Transverse colon (tissue), 4 donors: ENCODE results near the gene KIAA1586. TPM values are rescaled to one million over a fixed set of nuclear protein-coding genes. Genes with fewer than 3 reads are reported as not detected.
"Not testable (repeated sequence)": the region's sequence is repeated elsewhere in the genome, so short reads cannot be mapped to it uniquely, and the experiment has no call there.

ENCODE experiments used
- DNase-seq: peaks from one replicate; pipeline ENCODE4 v3.0.0-alpha.2; 2019
- H3K27ac ChIP-seq, 4 donors: fragments of 200-600 bp; sonication (generic); 2 replicates each; pipeline ENCODE4 v1.5.1; 2016 to 2018; ENCODE audit warnings: inconsistent platforms in 4 of 4
- H3K27me3 ChIP-seq: fragments of 200-600 bp; sonication (generic); 2 replicates; pipeline ENCODE4 v1.5.1; 2017; ENCODE audit warnings: inconsistent platforms
- H3K36me3 ChIP-seq, 4 donors: fragments of 200-600 bp; sonication (generic); 2 replicates each; pipeline ENCODE4 v1.5.1; 2017 to 2019; ENCODE audit warnings: inconsistent platforms in 4 of 4
- H3K4me1 ChIP-seq, 4 donors: fragments of 200-600 bp; sonication (generic); 2 replicates each; pipeline ENCODE4 v1.5.1; 2017 to 2020; ENCODE audit warnings: inconsistent platforms in 4 of 4
- H3K4me3 ChIP-seq, 4 donors: fragments of 200-600 bp; sonication (generic); 1 replicate in 1 of 4; 2 replicates in 3 of 4; pipeline versions ENCODE4 v1.5.1 to v1.6.1; 2017 to 2019; ENCODE audit warnings: inconsistent platforms in 4 of 4
- H3K9me3 ChIP-seq, 2 donors: fragments of 200-600 bp; sonication (generic); 2 replicates each; pipeline ENCODE4 v1.5.1; 2017 to 2019; ENCODE audit warnings: inconsistent platforms in 2 of 2
- EP300 ChIP-seq: sonication (generic); formaldehyde crosslinking; IDR thresholded peaks from one replicate; pipeline ENCODE4 v1.6.1; 2017; ENCODE audit warnings: antibody characterized with exemption, low read depth
- POLR2A ChIP-seq: fragments of 450-650 bp; IDR thresholded peaks from one replicate; pipeline ENCODE4 v1.6.1; 2016; ENCODE audit warnings: antibody characterized with exemption, mild to moderate bottlenecking, moderate library complexity
- POLR2AphosphoS5 ChIP-seq, 3 donors: sonication (generic); formaldehyde crosslinking; IDR thresholded peaks; one replicate each; pipeline ENCODE4 v1.6.1; 2016; ENCODE audit warnings: antibody characterized with exemption in 3 of 3
- WGBS, 2 donors: methylation state at CpG; one replicate each; pipeline ENCODE4 v1.1.5; 2018; ENCODE audit warnings: low coverage in 1 of 2; 5-methylcytosine and 5-hydroxymethylcytosine counted together
- in situ Hi-C, 4 donors: fragments of 200-750 bp; cut with MboI; loops; one replicate each; pipeline versions ENCODE4 v1.15.0 to v1.15.1; 2017; ENCODE audit warnings: low sequenced_read_pairs in 3 of 4, low pct_ligation_motif_present in 1 of 4, low pct_unique_long_range_greater_than_20kb in 1 of 4
- intact Hi-C: fragments of 100-400 bp; cut with DNase I; formaldehyde crosslinking; loops from one replicate; pipeline ENCODE4 v1.15.1; 2023; ENCODE audit warnings: low total_unique reads
- total RNA-seq, 4 donors: library from RNA; depleted of rRNA; stranded (reverse); fragments of >200 nt; gene quantifications; one replicate each; pipeline ENCODE4 v1.1.0, GENCODE V29; 2016
- TF ChIP-seq, protein P1 (sequence below), 5 experiments: fragments of 200-600 bp in 3 of 5; fragments of 450-650 bp in 2 of 5; sonication (generic) in 3 of 5; IDR thresholded peaks; 1 replicate in 2 of 5; 2 replicates in 3 of 5; pipeline ENCODE4 v1.5.1; 2016 to 2017; ENCODE audit warnings: antibody characterized with exemption in 5 of 5, inconsistent platforms in 3 of 5, mild to moderate bottlenecking in 2 of 5, moderate library complexity in 1 of 5

Gene KIAA1586
- total RNA-seq, 4 donors from 2014 or later, result 0.75 to 9.8 (median 3.6) TPM

GRCh38 chr6:57006101-57006500, 40.4 kb upstream of the KIAA1586 start:
- Histone ChIP-seq H3K36me3 (no peaks in the 10 kb centered on the region), H3K4me1 (no peaks in the 10 kb centered on the region), H3K27me3 (no peaks in the 10 kb centered on the region), H3K27ac (no peak overlapping the region), H3K9me3 (no peaks in the 10 kb centered on the region), H3K4me3 (no peak overlapping the region)
- intact Hi-C loops (no loop called here), in situ Hi-C loops (loop anchor here in 1 of 4 donors (25.0 kb wide), 1 partner anchor 94 kb away; no protein-coding TSS in a partner anchor)
- DNase-seq, result no peak
- TF ChIP-seq, protein P1, sequence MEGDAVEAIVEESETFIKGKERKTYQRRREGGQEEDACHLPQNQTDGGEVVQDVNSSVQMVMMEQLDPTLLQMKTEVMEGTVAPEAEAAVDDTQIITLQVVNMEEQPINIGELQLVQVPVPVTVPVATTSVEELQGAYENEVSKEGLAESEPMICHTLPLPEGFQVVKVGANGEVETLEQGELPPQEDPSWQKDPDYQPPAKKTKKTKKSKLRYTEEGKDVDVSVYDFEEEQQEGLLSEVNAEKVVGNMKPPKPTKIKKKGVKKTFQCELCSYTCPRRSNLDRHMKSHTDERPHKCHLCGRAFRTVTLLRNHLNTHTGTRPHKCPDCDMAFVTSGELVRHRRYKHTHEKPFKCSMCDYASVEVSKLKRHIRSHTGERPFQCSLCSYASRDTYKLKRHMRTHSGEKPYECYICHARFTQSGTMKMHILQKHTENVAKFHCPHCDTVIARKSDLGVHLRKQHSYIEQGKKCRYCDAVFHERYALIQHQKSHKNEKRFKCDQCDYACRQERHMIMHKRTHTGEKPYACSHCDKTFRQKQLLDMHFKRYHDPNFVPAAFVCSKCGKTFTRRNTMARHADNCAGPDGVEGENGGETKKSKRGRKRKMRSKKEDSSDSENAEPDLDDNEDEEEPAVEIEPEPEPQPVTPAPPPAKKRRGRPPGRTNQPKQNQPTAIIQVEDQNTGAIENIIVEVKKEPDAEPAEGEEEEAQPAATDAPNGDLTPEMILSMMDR (IDR thresholded peaks at IDR 0.05), result no peak
- TF ChIP-seq POLR2AphosphoS5 (IDR thresholded peaks at IDR 0.05) (no peak), EP300 (no peak), POLR2A (no peak)
- WGBS, 2 donors, result 40 to 62% methylated on average over 2 to 3 of the region's 3 CpGs

DNA sequence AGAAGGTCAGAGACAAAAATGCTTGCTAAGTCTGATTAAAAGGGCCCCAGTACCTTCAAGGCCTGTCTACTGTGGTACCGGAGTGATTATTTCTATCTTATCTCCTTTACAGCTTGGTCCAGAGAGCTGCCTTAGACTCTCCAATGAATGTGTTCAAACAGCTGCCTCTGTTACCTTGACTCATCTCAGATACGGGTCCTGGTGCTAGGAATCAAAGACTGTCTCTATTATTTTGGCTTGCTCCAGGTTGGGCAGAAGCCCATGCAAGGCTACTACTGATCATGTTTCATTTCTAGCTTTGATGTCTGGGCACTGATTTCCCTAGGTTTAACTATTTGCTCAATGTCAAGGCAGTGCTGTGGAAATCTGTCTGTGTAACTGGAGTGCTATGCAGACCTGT, 38.4 kb upstream of the KIAA1586 start:
- H3K4me3 ChIP-seq, H3K4me1 ChIP-seq, H3K36me3 ChIP-seq, H3K9me3 ChIP-seq, intact Hi-C loops, DNase-seq, H3K27ac ChIP-seq, H3K27me3 ChIP-seq: not testable (repeated sequence)
- in situ Hi-C loops, result loop anchor here in 1 of 4 donors (25.0 kb wide), 1 partner anchor 96 kb away; no protein-coding TSS in a partner anchor
- 93 to 100% methylated on average over 1 to 2 of the region's 2 CpGs for WGBS, 2 donors

DNA sequence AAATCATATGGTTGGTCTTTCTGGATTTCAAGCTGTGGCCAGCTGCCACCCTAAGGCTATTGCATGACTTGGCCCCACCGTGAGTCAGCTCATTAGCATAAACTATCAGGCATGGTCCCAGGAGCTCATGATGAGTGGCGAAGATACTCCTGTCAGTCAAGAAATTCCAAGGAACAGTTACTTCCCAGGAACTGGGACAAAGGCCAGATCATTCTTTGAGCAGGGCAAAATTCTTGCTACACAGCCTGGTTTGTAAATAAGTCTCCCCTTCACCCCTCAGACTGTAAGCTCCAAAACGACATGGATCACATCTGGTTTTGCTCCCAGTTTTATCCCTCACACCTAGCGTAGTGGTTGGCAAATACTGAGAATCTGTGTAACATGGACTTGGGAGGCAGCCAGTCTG, 33.0 kb upstream of the KIAA1586 start:
- intact Hi-C loops (no loop called here), in situ Hi-C loops (loop anchor here in 2 of 4 donors (10.0 to 25.0 kb wide), 2 partner anchors 101 to 109 kb away; no protein-coding TSS in a partner anchor)
- no peak overlapping the region for H3K27ac ChIP-seq
- no peak overlapping the region for H3K4me3 ChIP-seq
- H3K27me3 ChIP-seq, result no peaks in the 10 kb centered on the region
- H3K9me3 ChIP-seq, result no peaks in the 10 kb centered on the region
- TF ChIP-seq, protein P1 (IDR thresholded peaks at IDR 0.05), result no peak
- TF ChIP-seq POLR2A (no peak), EP300 (no peak), POLR2AphosphoS5 (IDR thresholded peaks at IDR 0.05) (no peak)
- no peaks in the 10 kb centered on the region for H3K4me1 ChIP-seq
- 52 to 66% methylated on average over 2 to 4 of the region's 4 CpGs for whole genome bisulfite sequencing, 2 donors
- no peak for DNase-seq
- no peaks in the 10 kb centered on the region for H3K36me3 ChIP-seq

DNA sequence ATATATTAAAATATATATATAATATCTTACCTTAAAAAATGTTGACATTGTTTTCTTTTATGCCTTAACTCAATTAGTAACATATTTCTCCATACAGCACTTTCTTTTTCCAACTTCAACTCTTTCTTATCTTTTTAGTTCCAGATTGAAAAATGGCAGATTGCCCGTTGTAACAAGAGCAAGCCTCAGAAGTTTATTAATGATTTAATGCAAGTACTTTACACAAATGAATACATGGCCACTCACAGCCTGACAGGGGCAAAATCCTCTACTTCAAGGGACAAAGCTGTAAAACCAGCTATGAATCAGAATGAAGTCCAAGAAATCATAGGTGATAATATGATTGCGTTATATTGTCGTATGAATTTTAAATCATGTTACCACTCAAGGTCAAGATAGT, 29.4 kb upstream of the KIAA1586 start:
- no peak overlapping the region for H3K27ac ChIP-seq
- no peaks in the 10 kb centered on the region for H3K27me3 ChIP-seq
- H3K4me1 ChIP-seq, result no peaks in the 10 kb centered on the region
- intact Hi-C loops, result no loop called here
- in situ Hi-C loops, result loop anchor here in 2 of 4 donors (10.0 to 25.0 kb wide), 2 partner anchors 105 to 112 kb away; no protein-coding TSS in a partner anchor
- 78 to 81% methylated on average over 3 of the region's 3 CpGs for WGBS, 2 donors
- no peaks in the 10 kb centered on the region for H3K9me3 ChIP-seq
- no peaks in the 10 kb centered on the region for H3K36me3 ChIP-seq
- DNase-seq, result no peak
- TF ChIP-seq EP300, result no peak
- TF ChIP-seq, protein P1 (IDR thresholded peaks at IDR 0.05), result no peak
- TF ChIP-seq POLR2A, result no peak
- no peak for TF ChIP-seq POLR2AphosphoS5 (IDR thresholded peaks at IDR 0.05)
- no peak overlapping the region for H3K4me3 ChIP-seq

DNA sequence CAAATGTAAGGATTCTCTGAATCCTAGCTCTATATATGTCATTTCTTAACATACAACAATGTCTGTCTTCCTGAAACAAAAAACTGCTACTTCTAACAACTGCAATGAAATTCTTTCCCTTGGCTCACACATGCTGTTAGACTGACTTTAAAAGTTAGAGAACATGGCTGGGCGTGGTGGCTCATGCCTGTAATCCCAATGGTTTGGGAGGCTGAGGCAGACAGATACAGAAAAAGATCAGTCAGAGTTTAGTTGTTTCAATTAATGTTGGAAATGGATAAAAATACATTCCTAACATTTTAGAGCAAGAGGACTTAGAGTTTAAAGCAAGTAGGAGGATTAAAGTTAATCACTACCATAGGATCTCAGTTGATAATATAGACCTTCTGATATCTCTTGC, 28.7 kb upstream of the KIAA1586 start:
- intact Hi-C loops, result no loop called here
- H3K9me3 ChIP-seq, result no peaks in the 10 kb centered on the region
- H3K4me3 ChIP-seq, result no peak overlapping the region
- no peak overlapping the region for H3K27ac ChIP-seq
- in situ Hi-C loops, result loop anchor here in 2 of 4 donors (10.0 to 25.0 kb wide), 2 partner anchors 106 to 113 kb away; no protein-coding TSS in a partner anchor
- H3K27me3 ChIP-seq, result no peaks in the 10 kb centered on the region
- 76 to 89% methylated on average over 1 of the region's 1 CpG for WGBS, 2 donors
- H3K36me3 ChIP-seq, result no peaks in the 10 kb centered on the region
- no peaks in the 10 kb centered on the region for H3K4me1 ChIP-seq
- DNase-seq, result no peak
- TF ChIP-seq EP300 (no peak), POLR2AphosphoS5 (IDR thresholded peaks at IDR 0.05) (no peak), POLR2A (no peak)
- TF ChIP-seq, protein P1 (IDR thresholded peaks at IDR 0.05), result no peak
